HEK293 (cell line): Measurements from ENCODE around the gene RFTN1.

Experiments
- CTCF ChIA-PET: fragments of 350-600 bp; formaldehyde crosslinking; extraction: SDS; loops from one replicate; lab custom pipeline; 2021; ENCODE audit warnings: antibody characterized with exemption; lab: Yijun Ruan, JAX
- POLR2A ChIA-PET: fragments of 300-600 bp; formaldehyde crosslinking; extraction: SDS; loops from one replicate; lab custom pipeline; 2020; ENCODE audit warnings: antibody characterized with exemption, inconsistent platforms; lab: Yijun Ruan, JAX
- H3K27ac ChIP-seq: fragments of 200-500 bp; sonication (Bioruptor generic); 2 replicates; pipeline ENCODE4 v1.5.1; 2014; ENCODE audit warnings: low read depth, low read length, control low read depth, inconsistent platforms; ENCODE audit errors: extremely low read depth
- H3K36me3 ChIP-seq, 2 experiments: fragments of 200-500 bp in 1 of 2; sonication (Bioruptor generic) in 1 of 2; 1 replicate in 1 of 2; 2 replicates in 1 of 2; pipeline ENCODE4 v1.5.1; 2014 to 2017; ENCODE audit warnings: inconsistent platforms in 2 of 2, low read length in 2 of 2; ENCODE audit not compliant: control insufficient read depth in 2 of 2, insufficient read depth in 1 of 2
- H3K4me1 ChIP-seq: fragments of 200-500 bp; sonication (Bioruptor generic); 2 replicates; pipeline ENCODE4 v1.5.1; 2014; ENCODE audit warnings: mild to moderate bottlenecking, low read length, inconsistent platforms; ENCODE audit not compliant: control insufficient read depth, insufficient read depth
- H3K4me3 ChIP-seq: 2 replicates; pipeline ENCODE4 v1.5.1; 2011; ENCODE audit warnings: low read depth, mild to moderate bottlenecking, control low read depth, low read length, moderate library complexity
- H3K9me3 ChIP-seq: fragments of 200-500 bp; sonication (Bioruptor generic); 2 replicates; pipeline ENCODE4 v1.5.1; 2014; ENCODE audit warnings: low read depth, low read length, inconsistent platforms; ENCODE audit not compliant: control insufficient read depth, insufficient read depth
- GLIS1 ChIP-seq: fragments of 450-650 bp; formaldehyde crosslinking; IDR thresholded peaks from 2 replicates; pipeline ENCODE4 v1.5.1; 2016; ENCODE audit warnings: missing biosample characterization, missing genetic modification characterization
- GLIS2 ChIP-seq: fragments of 450-650 bp; formaldehyde crosslinking; IDR thresholded peaks from 2 replicates; pipeline ENCODE4 v1.5.1; 2016; ENCODE audit warnings: missing biosample characterization, missing genetic modification characterization
- PRDM2 ChIP-seq: fragments of 450-650 bp; formaldehyde crosslinking; IDR thresholded peaks from 2 replicates; pipeline ENCODE4 v1.5.1; 2016; ENCODE audit warnings: missing biosample characterization, missing genetic modification characterization, borderline replicate concordance
- REPIN1 ChIP-seq: fragments of 450-650 bp; formaldehyde crosslinking; IDR thresholded peaks from 2 replicates; pipeline ENCODE4 v1.5.1; 2017; ENCODE audit warnings: missing biosample characterization, missing genetic modification characterization, low read depth
- ZBTB20 ChIP-seq: fragments of 450-650 bp; formaldehyde crosslinking; IDR thresholded peaks from 2 replicates; pipeline ENCODE4 v1.5.1; 2016; ENCODE audit warnings: missing biosample characterization, missing genetic modification characterization
- ZNF175 ChIP-seq: fragments of 450-650 bp; formaldehyde crosslinking; IDR thresholded peaks from 2 replicates; pipeline ENCODE4 v1.5.1; 2016; ENCODE audit warnings: missing biosample characterization, missing genetic modification characterization
- ZNF184 ChIP-seq: fragments of 450-650 bp; IDR thresholded peaks from 2 replicates; pipeline ENCODE4 v1.5.1; 2018; ENCODE audit warnings: missing biosample characterization, mild to moderate bottlenecking, missing genetic modification characterization
- ZNF221 ChIP-seq: fragments of 450-650 bp; formaldehyde crosslinking; IDR thresholded peaks from 2 replicates; pipeline ENCODE4 v1.5.1; 2017; ENCODE audit warnings: missing biosample characterization, missing genetic modification characterization, borderline replicate concordance
- ZNF248 ChIP-seq: fragments of 450-650 bp; formaldehyde crosslinking; IDR thresholded peaks from 2 replicates; pipeline ENCODE4 v1.5.1; 2017; ENCODE audit warnings: missing biosample characterization, missing genetic modification characterization
- ZNF311 ChIP-seq: fragments of 450-650 bp; formaldehyde crosslinking; IDR thresholded peaks from 2 replicates; pipeline ENCODE4 v1.5.1; 2017; ENCODE audit warnings: missing biosample characterization, missing genetic modification characterization, borderline replicate concordance
- ZNF341 ChIP-seq: fragments of 450-650 bp; formaldehyde crosslinking; IDR thresholded peaks from 2 replicates; pipeline ENCODE4; 2016; ENCODE audit warnings: low read depth, missing biosample characterization, missing genetic modification characterization
- ZNF366 ChIP-seq: fragments of 450-650 bp; formaldehyde crosslinking; conservative IDR thresholded peaks from 2 replicates; pipeline ENCODE4 v1.5.1; 2016; ENCODE audit warnings: missing biosample characterization, missing genetic modification characterization
- ZNF404 ChIP-seq: fragments of 450-650 bp; formaldehyde crosslinking; IDR thresholded peaks from 2 replicates; pipeline ENCODE4 v1.5.1; 2017; ENCODE audit warnings: missing biosample characterization, missing genetic modification characterization
- ZNF423 ChIP-seq: fragments of 450-650 bp; formaldehyde crosslinking; IDR thresholded peaks from 2 replicates; pipeline ENCODE4 v1.5.1; 2016; ENCODE audit warnings: missing biosample characterization, missing genetic modification characterization
- ZNF530 ChIP-seq: fragments of 450-650 bp; formaldehyde crosslinking; IDR thresholded peaks from 2 replicates; pipeline ENCODE4 v1.5.1; 2016; ENCODE audit warnings: low read depth, missing biosample characterization, missing genetic modification characterization
- ZNF558 ChIP-seq: fragments of 450-650 bp; formaldehyde crosslinking; IDR thresholded peaks from 2 replicates; pipeline ENCODE4 v1.5.1; 2016; ENCODE audit warnings: missing biosample characterization, missing genetic modification characterization
- ZNF701 ChIP-seq: fragments of 450-650 bp; formaldehyde crosslinking; IDR thresholded peaks from 2 replicates; pipeline ENCODE4 v1.5.1; 2016; ENCODE audit warnings: missing biosample characterization, missing genetic modification characterization
- ZNF76 ChIP-seq: fragments of 450-650 bp; formaldehyde crosslinking; IDR thresholded peaks from 2 replicates; pipeline ENCODE4; 2016; ENCODE audit warnings: low read depth, missing biosample characterization, missing genetic modification characterization, borderline replicate concordance
- ZNF843 ChIP-seq: fragments of 450-650 bp; formaldehyde crosslinking; IDR thresholded peaks from 2 replicates; pipeline ENCODE4 v1.5.1; 2016; ENCODE audit warnings: missing biosample characterization, missing genetic modification characterization
- ZSCAN18 ChIP-seq: fragments of 450-650 bp; formaldehyde crosslinking; IDR thresholded peaks from 2 replicates; pipeline ENCODE4 v1.5.1; 2016; ENCODE audit warnings: missing biosample characterization, missing genetic modification characterization
- TF ChIP-seq, protein P1 (sequence below): fragments of 450-650 bp; formaldehyde crosslinking; IDR thresholded peaks from 2 replicates; pipeline ENCODE4 v1.5.1; 2016; ENCODE audit warnings: missing biosample characterization, missing genetic modification characterization

The RFTN1 gene

DNA sequence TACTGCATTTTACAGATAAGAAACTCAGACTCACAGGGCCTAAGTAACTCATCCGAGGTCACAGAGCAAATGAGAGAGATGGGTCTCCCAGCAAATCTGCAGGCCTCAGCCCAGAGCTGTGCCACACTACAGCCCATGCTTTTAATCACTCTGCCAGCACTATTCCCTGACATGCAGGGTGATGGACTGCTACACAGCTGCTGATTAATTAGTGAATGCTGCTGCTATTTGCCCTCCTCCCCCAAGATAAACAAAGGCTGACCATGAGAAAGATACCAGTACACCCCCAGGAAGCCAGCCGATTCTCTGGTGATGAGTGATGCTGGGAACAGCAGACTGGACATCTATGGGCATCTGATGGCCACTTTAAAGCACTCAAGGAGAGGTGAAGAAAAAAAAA lies 39.3 kb downstream of the RFTN1 start:
- ChIA-PET POLR2A (no interaction called here), CTCF (interaction anchor here (0.6 kb wide), 1 partner anchor 14 kb away, joined by 3 read pairs; no protein-coding TSS in a partner anchor)
- TF ChIP-seq, protein P1, sequence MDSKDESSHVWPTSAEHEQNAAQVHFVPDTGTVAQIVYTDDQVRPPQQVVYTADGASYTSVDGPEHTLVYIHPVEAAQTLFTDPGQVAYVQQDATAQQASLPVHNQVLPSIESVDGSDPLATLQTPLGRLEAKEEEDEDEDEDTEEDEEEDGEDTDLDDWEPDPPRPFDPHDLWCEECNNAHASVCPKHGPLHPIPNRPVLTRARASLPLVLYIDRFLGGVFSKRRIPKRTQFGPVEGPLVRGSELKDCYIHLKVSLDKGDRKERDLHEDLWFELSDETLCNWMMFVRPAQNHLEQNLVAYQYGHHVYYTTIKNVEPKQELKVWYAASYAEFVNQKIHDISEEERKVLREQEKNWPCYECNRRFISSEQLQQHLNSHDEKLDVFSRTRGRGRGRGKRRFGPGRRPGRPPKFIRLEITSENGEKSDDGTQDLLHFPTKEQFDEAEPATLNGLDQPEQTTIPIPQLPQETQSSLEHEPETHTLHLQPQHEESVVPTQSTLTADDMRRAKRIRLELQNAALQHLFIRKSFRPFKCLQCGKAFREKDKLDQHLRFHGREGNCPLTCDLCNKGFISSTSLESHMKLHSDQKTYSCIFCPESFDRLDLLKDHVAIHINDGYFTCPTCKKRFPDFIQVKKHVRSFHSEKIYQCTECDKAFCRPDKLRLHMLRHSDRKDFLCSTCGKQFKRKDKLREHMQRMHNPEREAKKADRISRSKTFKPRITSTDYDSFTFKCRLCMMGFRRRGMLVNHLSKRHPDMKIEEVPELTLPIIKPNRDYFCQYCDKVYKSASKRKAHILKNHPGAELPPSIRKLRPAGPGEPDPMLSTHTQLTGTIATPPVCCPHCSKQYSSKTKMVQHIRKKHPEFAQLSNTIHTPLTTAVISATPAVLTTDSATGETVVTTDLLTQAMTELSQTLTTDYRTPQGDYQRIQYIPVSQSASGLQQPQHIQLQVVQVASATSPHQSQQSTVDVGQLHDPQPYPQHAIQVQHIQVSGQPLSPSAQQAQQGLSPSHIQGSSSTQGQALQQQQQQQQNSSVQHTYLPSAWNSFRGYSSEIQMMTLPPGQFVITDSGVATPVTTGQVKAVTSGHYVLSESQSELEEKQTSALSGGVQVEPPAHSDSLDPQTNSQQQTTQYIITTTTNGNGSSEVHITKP (tag by site-specific recombination): no peak
- TF ChIP-seq ZNF341 (tag by site-specific recombination) (0 out of 2 replicates have a peak, but pooled peaks have one; percentile 24), ZNF843 (tag by site-specific recombination) (no peak), GLIS1 (0 out of 2 replicates have a peak, but pooled peaks have one; percentile 13)
- no peaks in the 10 kb centered on the region for H3K9me3 ChIP-seq
- H3K27ac ChIP-seq: no peak overlapping the region
- H3K4me3 ChIP-seq: no peak overlapping the region
- H3K4me1 ChIP-seq: peaks cover 6% of the 10 kb centered on the region
- peaks cover 0 to 5% of the 10 kb centered on the region in 2 experiments; a peak in 1 of 3 replicates for H3K36me3 ChIP-seq

DNA sequence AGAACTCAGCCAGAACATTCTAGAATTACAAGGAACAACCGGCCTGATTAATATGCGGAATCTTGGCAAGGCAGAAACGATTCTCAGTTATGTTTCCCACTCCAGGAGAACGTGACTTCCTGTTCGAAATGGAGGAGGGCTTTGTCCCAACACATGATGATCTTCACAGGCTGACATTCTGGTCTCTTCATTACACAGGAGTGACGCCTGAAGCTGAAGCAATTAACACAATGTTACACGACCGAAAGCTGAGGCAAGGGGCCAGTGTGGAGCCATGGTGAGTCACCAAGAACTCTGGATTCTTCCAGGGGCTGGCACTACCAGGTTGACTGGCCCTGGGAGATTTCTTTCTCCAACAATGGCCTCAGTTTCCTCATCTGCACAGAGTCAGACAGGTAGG lies 40.9 kb downstream of the RFTN1 start:
- TF ChIP-seq ZNF248 (tag by site-specific recombination) (no peak), ZNF184 (tag by site-specific recombination) (no peak)
- Histone ChIP-seq H3K9me3 (no peaks in the 10 kb centered on the region), H3K4me1 (peaks cover 15% of the 10 kb centered on the region), H3K27ac (no peak overlapping the region), H3K4me3 (no peak overlapping the region), H3K36me3 (peaks cover 0 to 5% of the 10 kb centered on the region in 2 experiments; a peak in 1 of 3 replicates)
- POLR2A ChIA-PET: no interaction called here
- CTCF ChIA-PET: no interaction called here

DNA sequence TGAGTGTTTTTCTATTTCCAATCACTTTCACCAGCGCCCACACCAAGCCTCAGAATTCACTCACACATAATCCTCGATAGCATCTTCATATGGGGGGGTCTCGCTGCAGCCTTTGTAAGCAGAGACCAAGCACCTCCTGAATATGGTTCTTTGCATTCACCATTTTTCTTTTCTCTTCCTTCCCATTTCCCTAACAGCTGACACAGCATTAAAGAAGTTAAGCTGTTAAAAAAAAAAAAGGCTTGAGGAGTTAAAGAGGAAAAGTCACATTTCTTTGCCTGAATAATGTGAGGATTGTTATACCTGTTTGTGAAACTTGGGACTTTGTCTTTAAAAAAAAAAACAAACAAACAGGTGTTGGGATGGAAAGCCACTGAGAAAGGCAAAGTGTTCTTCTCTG lies 41.6 kb downstream of the RFTN1 start:
- Histone ChIP-seq H3K4me3 (no peak overlapping the region), H3K36me3 (peaks cover 0 to 5% of the 10 kb centered on the region in 2 experiments; a peak in 1 of 3 replicates)
- CTCF ChIA-PET: interaction anchor here (0.6 kb wide), 1 partner anchor 33 kb away, joined by 3 read pairs; no protein-coding TSS in a partner anchor
- no peak for TF ChIP-seq GLIS2 (tag by site-specific recombination)
- no peak for TF ChIP-seq ZNF404
- no peak for TF ChIP-seq ZNF530
- TF ChIP-seq ZNF248 (tag by site-specific recombination): no peak
- TF ChIP-seq ZNF558 (tag by site-specific recombination): no peak
- TF ChIP-seq ZNF175: no peak
- no peak for TF ChIP-seq ZBTB20
- no peak for TF ChIP-seq REPIN1 (tag by site-specific recombination)
- no peak for TF ChIP-seq ZSCAN18 (tag by site-specific recombination)
- TF ChIP-seq ZNF221: no peak
- no peak for TF ChIP-seq ZNF366 (tag by site-specific recombination)
- no peak for TF ChIP-seq ZNF701 (tag by site-specific recombination)
- no peak for TF ChIP-seq ZNF184 (tag by site-specific recombination)
- no peak for TF ChIP-seq ZNF311 (tag by site-specific recombination)
- TF ChIP-seq ZNF76 (tag by site-specific recombination): no peak
- no peak for TF ChIP-seq ZNF423 (tag by site-specific recombination)
- TF ChIP-seq PRDM2 (tag by site-specific recombination): no peak
- TF ChIP-seq, all 188 proteins: peak for 0
- POLR2A ChIA-PET: no interaction called here
- Histone ChIP-seq H3K27ac (no peak overlapping the region), H3K4me1 (peaks cover 13% of the 10 kb centered on the region), H3K9me3 (no peaks in the 10 kb centered on the region)
